Esophagus squamous epithelium (tissue), 5 donors: ENCODE data around the gene TMED10. TPM values are rescaled to one million over a fixed set of nuclear protein-coding genes. Genes with fewer than 3 reads are reported as not detected.

Experiments
- DNase-seq: peaks from one replicate; lab custom pipeline; 2025; lab: John Stamatoyannopoulos, UW
- H3K27ac ChIP-seq, 4 donors: fragments of 200-600 bp; sonication (generic); one replicate each; pipeline ENCODE4 v1.5.1; 2016 to 2019; ENCODE audit warnings: mild to moderate bottlenecking in 1 of 4
- H3K27me3 ChIP-seq, 4 donors: fragments of 200-600 bp; sonication (generic); 1 replicate in 3 of 4; 2 replicates in 1 of 4; pipeline versions ENCODE4 v1.5.1 to v1.6.0; 2017 to 2021; ENCODE audit warnings: antibody characterized with exemption in 1 of 4
- H3K36me3 ChIP-seq, 3 donors: fragments of 200-600 bp; sonication (generic); one replicate each; pipeline ENCODE4 v1.5.1; 2016 to 2019
- H3K4me1 ChIP-seq, 3 donors: fragments of 200-600 bp; sonication (generic); one replicate each; pipeline ENCODE4 v1.5.1; 2017 to 2019
- H3K4me3 ChIP-seq, 4 donors: fragments of 200-600 bp; sonication (generic); 1 replicate in 3 of 4; 2 replicates in 1 of 4; pipeline ENCODE4 v1.5.1; 2016 to 2019; ENCODE audit warnings: mild to moderate bottlenecking in 2 of 4, moderate library complexity in 1 of 4
- H3K9me3 ChIP-seq, 3 donors: fragments of 200-600 bp; sonication (generic); one replicate each; pipeline ENCODE4 v1.5.1; 2016 to 2019
- POLR2A ChIP-seq, 4 donors: fragments of 450-650 bp; IDR thresholded peaks; one replicate each; pipeline ENCODE4 v1.6.1; 2017; ENCODE audit warnings: antibody characterized with exemption in 4 of 4, mild to moderate bottlenecking in 4 of 4, moderate library complexity in 3 of 4
- WGBS, 2 donors: methylation state at CpG; one replicate each; pipeline ENCODE4 v1.1.5; 2018; 5-methylcytosine and 5-hydroxymethylcytosine counted together
- intact Hi-C: fragments of 100-400 bp; cut with DNase I; formaldehyde crosslinking; loops from one replicate; pipeline ENCODE4 v1.15.0; 2022
- total RNA-seq, 4 donors: library from RNA; depleted of rRNA; stranded (reverse); fragments of >200 nt; gene quantifications; one replicate each; pipeline ENCODE4 v1.1.0, GENCODE V29; 2016
- TF ChIP-seq, protein P1 (sequence below), 6 experiments: fragments of 450-650 bp in 4 of 6; fragments of 200-600 bp in 2 of 6; sonication (generic) in 2 of 6; IDR thresholded peaks; one replicate each; pipeline ENCODE4 v1.5.1; 2016 to 2019; ENCODE audit warnings: antibody characterized with exemption in 6 of 6, mild to moderate bottlenecking in 4 of 6, moderate library complexity in 4 of 6
- donor health status: DM: yes; HTN: yes; CAD: no.

Gene TMED10
- total RNA-seq, 4 donors from 2014 or later, result 174 to 267 (median 206) TPM

DNA sequence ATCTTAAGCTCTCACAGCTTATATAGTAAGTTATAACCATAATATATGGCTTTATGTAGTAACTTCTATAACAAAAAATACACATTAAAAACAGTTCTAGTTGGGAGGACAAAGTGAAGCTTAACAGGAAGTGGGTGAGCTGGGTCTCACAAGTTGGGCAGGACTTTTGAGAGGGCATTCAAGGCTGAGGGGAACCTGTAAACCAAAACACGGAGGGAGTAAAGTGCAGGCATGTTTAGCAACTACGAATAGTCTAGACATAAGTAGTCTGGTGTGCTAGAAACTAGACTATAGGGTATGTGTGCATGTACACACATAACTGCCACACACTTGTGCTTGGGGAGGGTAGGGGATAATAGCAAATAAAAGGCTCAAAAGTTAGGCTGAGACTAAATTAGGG lies 35.4 kb downstream of the TMED10 start:
- Histone ChIP-seq H3K27me3 (no peaks in the 10 kb centered on the region), H3K4me3 (no peak overlapping the region), H3K36me3 (peaks cover 0 to 23% (median 0%) of the 10 kb centered on the region in 3 donors), H3K27ac (no peak overlapping the region), H3K4me1 (peaks cover 0 to 67% (median 11%) of the 10 kb centered on the region in 3 donors), H3K9me3 (no peaks in the 10 kb centered on the region)
- intact Hi-C loops, result no loop called here
- 62 to 70% methylated on average over 2 of the region's 2 CpGs for WGBS, 2 donors
- TF ChIP-seq POLR2A (IDR thresholded peaks at IDR 0.05), result no peak
- TF ChIP-seq, protein P1, sequence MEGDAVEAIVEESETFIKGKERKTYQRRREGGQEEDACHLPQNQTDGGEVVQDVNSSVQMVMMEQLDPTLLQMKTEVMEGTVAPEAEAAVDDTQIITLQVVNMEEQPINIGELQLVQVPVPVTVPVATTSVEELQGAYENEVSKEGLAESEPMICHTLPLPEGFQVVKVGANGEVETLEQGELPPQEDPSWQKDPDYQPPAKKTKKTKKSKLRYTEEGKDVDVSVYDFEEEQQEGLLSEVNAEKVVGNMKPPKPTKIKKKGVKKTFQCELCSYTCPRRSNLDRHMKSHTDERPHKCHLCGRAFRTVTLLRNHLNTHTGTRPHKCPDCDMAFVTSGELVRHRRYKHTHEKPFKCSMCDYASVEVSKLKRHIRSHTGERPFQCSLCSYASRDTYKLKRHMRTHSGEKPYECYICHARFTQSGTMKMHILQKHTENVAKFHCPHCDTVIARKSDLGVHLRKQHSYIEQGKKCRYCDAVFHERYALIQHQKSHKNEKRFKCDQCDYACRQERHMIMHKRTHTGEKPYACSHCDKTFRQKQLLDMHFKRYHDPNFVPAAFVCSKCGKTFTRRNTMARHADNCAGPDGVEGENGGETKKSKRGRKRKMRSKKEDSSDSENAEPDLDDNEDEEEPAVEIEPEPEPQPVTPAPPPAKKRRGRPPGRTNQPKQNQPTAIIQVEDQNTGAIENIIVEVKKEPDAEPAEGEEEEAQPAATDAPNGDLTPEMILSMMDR (IDR thresholded peaks at IDR 0.05), result no peak
- no peak for DNase-seq

DNA sequence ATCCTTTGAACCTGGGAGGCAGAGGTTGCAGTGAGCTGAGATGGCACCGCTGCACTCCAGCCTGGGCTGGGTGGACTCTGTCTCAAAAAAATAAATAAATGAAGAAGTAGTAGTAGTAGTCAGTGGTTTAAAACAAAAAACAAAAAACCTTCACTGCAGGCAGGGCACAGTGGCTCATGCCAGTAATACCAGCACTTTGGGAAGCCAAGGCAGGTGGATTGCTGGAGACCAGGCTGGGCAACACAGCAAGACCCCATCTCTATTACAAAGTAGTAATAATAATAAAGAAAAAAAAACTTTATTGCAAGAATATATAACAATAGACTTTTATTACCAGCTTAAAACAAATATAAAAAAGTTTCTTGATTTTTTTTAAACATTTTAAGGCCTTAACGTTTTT lies 35.8 kb downstream of the TMED10 start:
- H3K27ac ChIP-seq, result no peak overlapping the region
- no peak for DNase-seq
- no peak overlapping the region for H3K4me3 ChIP-seq
- H3K9me3 ChIP-seq, result no peaks in the 10 kb centered on the region
- TF ChIP-seq, protein P1 (IDR thresholded peaks at IDR 0.05), result no peak
- TF ChIP-seq POLR2A (IDR thresholded peaks at IDR 0.05), result no peak
- H3K36me3 ChIP-seq, result peaks cover 0 to 24% (median 0%) of the 10 kb centered on the region in 3 donors
- intact Hi-C loops, result no loop called here
- 86 to 94% methylated on average over 2 of the region's 2 CpGs for WGBS, 2 donors
- no peaks in the 10 kb centered on the region for H3K27me3 ChIP-seq
- peaks cover 0 to 64% (median 11%) of the 10 kb centered on the region in 3 donors for H3K4me1 ChIP-seq

DNA sequence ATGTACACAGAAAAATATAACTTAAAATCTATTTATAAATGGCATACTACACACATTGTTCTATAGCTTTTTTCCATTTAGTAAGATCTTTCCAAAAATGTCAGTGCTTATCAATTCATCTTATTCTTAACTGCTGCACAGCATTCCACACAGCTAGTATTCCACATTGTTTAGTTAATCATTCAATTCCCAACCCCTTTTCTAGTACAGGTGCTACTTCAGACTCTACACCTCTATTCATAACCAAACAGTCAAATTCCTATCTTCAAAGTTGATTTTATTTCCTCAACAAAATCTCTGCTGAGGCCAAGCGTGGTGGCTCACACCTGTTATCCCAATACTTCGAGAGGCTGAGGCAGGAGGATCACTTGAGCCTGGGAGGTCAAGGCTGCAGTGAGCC lies 37.2 kb downstream of the TMED10 start:
- intact Hi-C loops, result no loop called here

DNA sequence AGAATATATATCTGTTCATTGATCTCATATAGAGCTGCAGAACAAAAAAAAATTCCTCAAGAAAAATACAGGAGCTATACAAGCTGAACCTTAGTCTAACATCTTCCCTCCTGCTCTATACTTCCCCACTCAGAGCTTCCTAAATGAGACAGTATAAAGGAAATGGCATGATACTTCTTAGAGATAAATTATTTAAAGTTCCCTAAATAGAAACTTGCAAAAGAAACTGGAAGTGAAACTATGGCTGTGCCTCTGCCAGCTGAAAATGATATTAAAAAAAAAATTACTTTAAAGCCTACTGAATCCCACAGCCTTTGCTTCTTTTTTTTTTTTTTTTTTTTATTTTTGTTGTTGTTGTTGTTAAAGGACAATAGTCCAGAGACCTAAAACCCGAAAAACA lies 37.9 kb downstream of the TMED10 start:
- H3K27ac ChIP-seq, result peak overlapping the region in 2 of 4 donors; percentile 35 to 40
- peaks cover 8 to 26% (median 10%) of the 10 kb centered on the region in 3 donors for H3K36me3 ChIP-seq
- WGBS, 2 donors, result 29 to 59% methylated on average over 1 of the region's 1 CpG
- H3K27me3 ChIP-seq, result no peaks in the 10 kb centered on the region
- TF ChIP-seq, protein P1 (IDR thresholded peaks at IDR 0.05), result no peak
- TF ChIP-seq POLR2A (IDR thresholded peaks at IDR 0.05), result no peak
- H3K4me1 ChIP-seq, result peaks cover 0 to 52% (median 0%) of the 10 kb centered on the region in 3 donors
- no peak for DNase-seq
- intact Hi-C loops, result no loop called here
- H3K9me3 ChIP-seq, result no peaks in the 10 kb centered on the region
- H3K4me3 ChIP-seq, result no peak overlapping the region

More for the DNA sequence above, 37.2 kb downstream of the TMED10 start:
- Histone ChIP-seq H3K27ac (peak overlapping the region in 2 of 4 donors; percentile 35 to 40), H3K4me1 (peaks cover 0 to 59% (median 0%) of the 10 kb centered on the region in 3 donors), H3K36me3 (peaks cover 8 to 24% (median 10%) of the 10 kb centered on the region in 3 donors), H3K27me3 (no peaks in the 10 kb centered on the region), H3K4me3 (no peak overlapping the region), H3K9me3 (no peaks in the 10 kb centered on the region)
- no peak for DNase-seq
- TF ChIP-seq, protein P1 (IDR thresholded peaks at IDR 0.05), result no peak
- TF ChIP-seq POLR2A (IDR thresholded peaks at IDR 0.05), result no peak
- WGBS, 2 donors, result 89 to 100% methylated on average over 1 to 2 of the region's 2 CpGs

DNA sequence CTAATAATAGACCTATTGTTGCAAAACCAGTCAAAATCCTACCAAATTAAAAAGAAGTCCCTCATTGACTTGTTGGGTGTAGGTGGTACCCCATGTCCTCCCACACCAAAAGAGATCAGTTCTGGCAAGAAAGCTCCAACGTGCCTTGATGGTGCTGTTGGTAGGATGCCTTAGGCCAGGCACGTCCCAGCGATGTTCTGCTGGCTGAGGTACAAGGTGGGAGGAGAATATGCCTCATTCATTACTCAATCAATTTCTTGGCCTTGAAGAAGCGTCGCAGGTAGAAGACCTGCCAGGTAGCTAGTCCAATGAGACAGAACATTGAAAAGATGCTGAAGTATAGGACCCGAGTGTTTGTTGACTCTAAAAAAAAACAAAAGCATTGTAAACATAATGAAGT lies 41.8 kb downstream of the TMED10 start:
- peaks cover 8 to 50% (median 10%) of the 10 kb centered on the region in 3 donors for H3K36me3 ChIP-seq
- 30 to 43% methylated on average over 6 of the region's 6 CpGs for WGBS, 2 donors

More for the DNA sequence above, 41.8 kb downstream of the TMED10 start:
- Histone ChIP-seq H3K9me3 (no peaks in the 10 kb centered on the region), H3K27ac (peak overlapping the region in 2 of 4 donors; percentile 21 to 38), H3K27me3 (no peaks in the 10 kb centered on the region), H3K4me1 (peaks cover 0 to 37% (median 0%) of the 10 kb centered on the region in 3 donors), H3K4me3 (no peak overlapping the region)
- TF ChIP-seq POLR2A (IDR thresholded peaks at IDR 0.05), result no peak
- TF ChIP-seq, protein P1 (IDR thresholded peaks at IDR 0.05), result no peak
- no peak for DNase-seq
- intact Hi-C loops, result loop anchor here (5.0 kb wide), 1 partner anchor 163 kb away; no protein-coding TSS in a partner anchor
